ENCODE measurements around the gene FBLN7. TPM values are rescaled to one million over a fixed set of nuclear protein-coding genes. Genes with fewer than 3 reads are reported as not detected.

Gene FBLN7
- polyA plus RNA-seq, 1 experiment: 3.7 TPM

- Histone ChIP-seq H3K36me3 (ENCODE audit: control insufficient read depth, insufficient read depth, low read length) (no peaks in the 10 kb centered on the region), H3K27me3 (ENCODE audit: control insufficient read depth, insufficient read depth, low read length) (no peaks in the 10 kb centered on the region), H3K4me3 (ENCODE audit: low read depth, low read length) (no peak overlapping the region)
- no peak for DNase-seq (ENCODE audit: low read depth)
- TF ChIP-seq CTCF (IDR thresholded peaks at IDR 0.05; ENCODE audit: insufficient read depth, low read depth, low read length): no peak
- ChIA-PET POLR2A (no interaction called here), CTCF (interaction anchor here (0.8 kb wide), 1 partner anchor 118 kb away, joined by 4 read pairs; no protein-coding TSS in a partner anchor)
Observed at GRCh38 chr2:112140899-112141625, 2.9 kb downstream of the FBLN7 start.

GRCh38 chr2:112141626-112142007 lies 3.4 kb downstream of the FBLN7 start:
- Histone ChIP-seq H3K36me3 (ENCODE audit: control insufficient read depth, insufficient read depth, low read length) (no peaks in the 10 kb centered on the region), H3K4me3 (ENCODE audit: low read depth, low read length) (no peak overlapping the region), H3K27me3 (ENCODE audit: control insufficient read depth, insufficient read depth, low read length) (no peaks in the 10 kb centered on the region)
- ChIA-PET CTCF (interaction anchor here (0.8 kb wide), 1 partner anchor 118 kb away, joined by 4 read pairs; no protein-coding TSS in a partner anchor), POLR2A (no interaction called here)
- TF ChIP-seq CTCF (IDR thresholded peaks at IDR 0.05; ENCODE audit: insufficient read depth, low read depth, low read length): no peak
- DNase-seq (ENCODE audit: low read depth): no peak

- CTCF ChIA-PET: no interaction called here
- H3K4me3 ChIP-seq (ENCODE audit: low read depth, low read length): no peak overlapping the region
- no peak for TF ChIP-seq CTCF (IDR thresholded peaks at IDR 0.05; ENCODE audit: insufficient read depth, low read depth, low read length)
Observed at GRCh38 chr2:112142525-112143078, 4.4 kb downstream of the FBLN7 start.

GRCh38 chr2:112143150-112143549 lies 5.0 kb downstream of the FBLN7 start:
- H3K27me3 ChIP-seq (ENCODE audit: control insufficient read depth, insufficient read depth, low read length): no peaks in the 10 kb centered on the region
- CTCF ChIA-PET: no interaction called here

More at GRCh38 chr2:112142525-112143078, 4.4 kb downstream of the FBLN7 start:
- POLR2A ChIA-PET: no interaction called here
- no peak for DNase-seq (ENCODE audit: low read depth)
- no peaks in the 10 kb centered on the region for H3K36me3 ChIP-seq (ENCODE audit: control insufficient read depth, insufficient read depth, low read length)
- H3K27me3 ChIP-seq (ENCODE audit: control insufficient read depth, insufficient read depth, low read length): no peaks in the 10 kb centered on the region

More at GRCh38 chr2:112143150-112143549, 5.0 kb downstream of the FBLN7 start:
- TF ChIP-seq CTCF (IDR thresholded peaks at IDR 0.05; ENCODE audit: insufficient read depth, low read depth, low read length): no peak
- Histone ChIP-seq H3K4me3 (ENCODE audit: low read depth, low read length) (no peak overlapping the region), H3K36me3 (ENCODE audit: control insufficient read depth, insufficient read depth, low read length) (no peaks in the 10 kb centered on the region)
- POLR2A ChIA-PET: no interaction called here
- no peak for DNase-seq (ENCODE audit: low read depth)
